ENCODE results near the gene TRPV4. TPM values are rescaled to one million over a fixed set of nuclear protein-coding genes. Genes with fewer than 3 reads are reported as not detected.

TRPV4 gene
- total RNA-seq, 1 donor from 2014 or later, result 2.1 TPM

- H3K4me1 Mint-ChIP-seq (ENCODE audit: unreplicated experiment), result no peaks in the 10 kb centered on the region
- no peak for TF ChIP-seq CTCF (conservative IDR thresholded peaks at IDR 0.05)
- H3K27me3 Mint-ChIP-seq, result peaks cover 3% of the 10 kb centered on the region
- DNase-seq (ENCODE audit: extremely low spot score, unreplicated experiment), result peak; percentile 40
- no peak overlapping the region for H3K4me3 Mint-ChIP-seq
- H3K27ac Mint-ChIP-seq, result no peak overlapping the region
- H3K9me3 Mint-ChIP-seq, result no peaks in the 10 kb centered on the region
- no peaks in the 10 kb centered on the region for H3K36me3 Mint-ChIP-seq
Observed at GRCh38 chr12:109770104-109770860, 62.9 kb downstream of the TRPV4 start.

DNA sequence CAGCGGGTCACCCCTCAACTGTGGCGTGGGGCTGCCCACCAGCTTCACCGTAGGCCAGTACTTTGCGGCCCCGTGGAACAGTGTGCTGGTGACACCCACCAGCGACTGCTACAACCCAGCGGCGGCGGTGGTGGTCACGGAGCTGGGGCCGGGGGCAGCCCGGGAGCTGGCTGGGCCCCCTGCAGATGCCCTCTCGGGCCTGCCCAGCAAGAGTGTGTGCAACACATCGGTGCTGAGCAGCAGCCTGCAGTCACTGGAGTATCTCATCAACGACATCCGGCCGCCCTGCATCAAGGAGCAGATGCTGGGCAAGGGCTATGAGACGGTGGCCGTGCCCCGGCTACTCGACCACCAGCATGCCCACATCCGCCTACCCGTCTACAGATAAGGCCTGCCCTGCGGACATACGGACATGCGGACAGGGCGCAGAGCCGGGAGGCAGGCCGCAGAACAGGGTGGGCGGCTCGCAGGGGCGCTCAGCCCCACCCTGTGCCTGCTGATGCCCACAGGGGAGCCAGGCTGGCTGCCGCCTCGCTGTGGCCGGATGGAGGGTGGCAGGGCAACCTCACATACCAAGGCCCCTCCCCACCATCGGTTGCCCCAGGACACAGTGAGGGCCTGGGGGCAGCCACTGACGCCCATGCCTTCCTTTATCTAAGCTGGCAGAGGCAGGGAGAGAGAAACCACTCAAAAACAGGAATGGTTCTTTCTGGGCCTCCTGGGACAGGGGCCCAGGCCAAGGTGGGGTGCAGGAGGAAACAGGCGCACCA, 64.1 kb downstream of the TRPV4 start:
- DNase-seq (ENCODE audit: extremely low spot score, unreplicated experiment), result peak; percentile 67
- no peaks in the 10 kb centered on the region for H3K36me3 Mint-ChIP-seq
- H3K27ac Mint-ChIP-seq, result no peak overlapping the region
- H3K27me3 Mint-ChIP-seq, result peaks cover 3% of the 10 kb centered on the region
- H3K9me3 Mint-ChIP-seq, result no peaks in the 10 kb centered on the region
- H3K4me3 Mint-ChIP-seq, result no peak overlapping the region
- H3K4me1 Mint-ChIP-seq (ENCODE audit: unreplicated experiment), result no peaks in the 10 kb centered on the region
- TF ChIP-seq CTCF (conservative IDR thresholded peaks at IDR 0.05), result no peak

- Mint-ChIP-seq H3K36me3 (no peaks in the 10 kb centered on the region), H3K9me3 (no peaks in the 10 kb centered on the region), H3K4me3 (no peak overlapping the region), H3K4me1 (ENCODE audit: unreplicated experiment) (no peaks in the 10 kb centered on the region), H3K27ac (no peak overlapping the region), H3K27me3 (peaks cover 3% of the 10 kb centered on the region)
- TF ChIP-seq CTCF (conservative IDR thresholded peaks at IDR 0.05), result no peak
- DNase-seq (ENCODE audit: extremely low spot score, unreplicated experiment), result peak; percentile 66
Observed at GRCh38 chr12:109767991-109768900, 65.0 kb downstream of the TRPV4 start.

DNA sequence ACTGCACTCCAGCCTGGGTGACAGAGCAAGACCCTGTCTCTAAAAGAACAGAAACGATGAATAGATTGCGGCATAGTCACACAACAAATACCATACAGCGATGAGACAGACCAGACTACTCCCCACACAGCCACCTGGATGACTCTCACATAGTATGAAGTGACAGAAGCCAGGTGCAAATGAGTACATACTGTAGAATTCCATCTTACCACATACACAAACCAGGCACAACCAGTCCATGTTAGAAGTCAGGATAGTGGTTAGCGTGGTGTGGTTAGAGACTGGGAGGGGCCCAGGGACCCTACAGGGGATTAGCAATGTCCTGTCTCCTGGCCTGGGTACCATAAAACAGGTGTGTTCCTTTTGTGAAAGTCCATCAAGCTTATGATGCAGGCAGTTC, 65.7 kb downstream of the TRPV4 start:
- no peaks in the 10 kb centered on the region for H3K36me3 Mint-ChIP-seq
- no peaks in the 10 kb centered on the region for H3K27me3 Mint-ChIP-seq
- H3K9me3 Mint-ChIP-seq, result no peaks in the 10 kb centered on the region
- DNase-seq (ENCODE audit: extremely low spot score, unreplicated experiment), result peak; percentile 22
- TF ChIP-seq CTCF (conservative IDR thresholded peaks at IDR 0.05), result no peak
- no peak overlapping the region for H3K4me3 Mint-ChIP-seq
- H3K27ac Mint-ChIP-seq, result no peak overlapping the region
- no peaks in the 10 kb centered on the region for H3K4me1 Mint-ChIP-seq (ENCODE audit: unreplicated experiment)

GRCh38 chr12:109766251-109766778, 66.9 kb downstream of the TRPV4 start:
- Mint-ChIP-seq H3K9me3 (no peaks in the 10 kb centered on the region), H3K4me1 (ENCODE audit: unreplicated experiment) (no peaks in the 10 kb centered on the region), H3K27ac (no peak overlapping the region), H3K36me3 (no peaks in the 10 kb centered on the region), H3K27me3 (no peaks in the 10 kb centered on the region), H3K4me3 (no peak overlapping the region)
- no peak for TF ChIP-seq CTCF (conservative IDR thresholded peaks at IDR 0.05)
- DNase-seq (ENCODE audit: extremely low spot score, unreplicated experiment), result peak; percentile 39
